A375 (cell line): ENCODE results near the gene MLLT1. TPM values are rescaled to one million over a fixed set of nuclear protein-coding genes. Genes with fewer than 3 reads are reported as not detected.

Experiments used
- small RNA-seq: library from RNA; depleted of rRNA; stranded (forward); fragments of <200 nt; gene quantifications from one replicate; pipeline ENCODE3, GENCODE V24; 2014
- total RNA-seq: library from RNA; depleted of rRNA; stranded (reverse); fragments of >200 nt; shearing (Covaris generic); gene quantifications from 2 replicates; pipeline ENCODE4 v1.2.3, GENCODE V29; 2014; rRNA removed

MLLT1 gene
- total RNA-seq, result 20.4 and 25.9 TPM in 2 replicates

GRCh38 chr19:6279931-6280591, at the start of gene MLLT1:
Gene MLLT1 (minus strand): TSS chr19:6279975. CDS start chr19:6279784, 191 bp downstream.

Small RNAs within 50 kb of the gene (small RNA-seq; reads per million reads assigned to genes)
- gene AC011471.1, result not detected

Other genes starting within 250 kb of the MLLT1 start
- gene RFX2, start 169.5 kb downstream of the MLLT1 start, total RNA-seq, result 4.9 and 5.6 TPM in 2 replicates
- gene ACSBG2, start 144.3 kb downstream of the MLLT1 start, total RNA-seq, result 0.19 TPM in 1 of 2 replicates, not detected in the other
- gene ACER1, start 53.6 kb upstream of the MLLT1 start, total RNA-seq, result not detected in 2 replicates
- gene CLPP, start 81.6 kb upstream of the MLLT1 start, total RNA-seq, result 119 and 122 TPM in 2 replicates
- 26.5 and 34.5 TPM in 2 replicates for gene ALKBH7, start 92.8 kb upstream of the MLLT1 start, total RNA-seq
- 1.2 TPM in 2 replicates for gene PSPN, start 96.0 kb upstream of the MLLT1 start, total RNA-seq
- 92.5 and 96.0 TPM in 2 replicates for gene GTF2F1, start 113.2 kb upstream of the MLLT1 start, total RNA-seq
- 216 and 257 TPM in 2 replicates for gene KHSRP, start 144.8 kb upstream of the MLLT1 start, total RNA-seq
- gene SLC25A41, start 153.8 kb upstream of the MLLT1 start, total RNA-seq, result not detected in 2 replicates
- gene SLC25A23, start 179.8 kb upstream of the MLLT1 start, total RNA-seq, result 17.0 and 18.0 TPM in 2 replicates
- not detected in 2 replicates for gene CRB3, start 184.3 kb upstream of the MLLT1 start, total RNA-seq
- gene DENND1C, start 201.8 kb upstream of the MLLT1 start, total RNA-seq, result not detected in 2 replicates
- gene TUBB4A, start 222.3 kb upstream of the MLLT1 start, total RNA-seq, result 0.60 and 0.85 TPM in 2 replicates